H1 (cell line): ENCODE data around the gene WNT3A. TPM values are rescaled to one million over a fixed set of nuclear protein-coding genes. Genes with fewer than 3 reads are reported as not detected.

Experiments
- CEBPB ChIP-seq: IDR thresholded peaks from 2 replicates; pipeline ENCODE4 v1.6.1; 2012; ENCODE audit warnings: low read depth, low read length
- CHD1 ChIP-seq: IDR thresholded peaks from 2 replicates; pipeline ENCODE4 v1.6.1; 2012; ENCODE audit warnings: low read depth, low read length, improper control_type of control experiment
- HDAC2 ChIP-seq, 2 experiments: fragments of 300-600 bp in 1 of 2; sonication (generic) in 1 of 2; IDR thresholded peaks; 2 replicates each; pipeline ENCODE4 v1.6.1; 2011 to 2012; ENCODE audit warnings: low read depth in 2 of 2, low read length in 2 of 2, mild to moderate bottlenecking in 2 of 2, moderate library complexity in 2 of 2, borderline replicate concordance in 1 of 2, inconsistent platforms in 1 of 2
- SIN3A ChIP-seq, 2 experiments: IDR thresholded peaks in 1 of 2; conservative IDR thresholded peaks in 1 of 2; 2 replicates each; pipeline ENCODE4 v1.6.1; 2011 to 2012; ENCODE audit warnings: low read length in 2 of 2, improper control_type of control experiment in 1 of 2, low read depth in 1 of 2, mild to moderate bottlenecking in 1 of 2
- TBP ChIP-seq: IDR thresholded peaks from 2 replicates; pipeline ENCODE4 v1.6.1; 2011; ENCODE audit warnings: low read depth, low read length, improper control_type of control experiment
- polyA plus RNA-seq, 7 experiments: library from polyadenylated mRNA; depleted of rRNA in 3 of 7; stranded (reverse) in 5 of 7; unstranded in 2 of 7; fragments of >200 nt in 5 of 7; fragments of 200-250 nt in 2 of 7; gene quantifications; 1 replicate in 5 of 7; 2 replicates in 1 of 7; 4 replicates in 1 of 7; pipeline versions ENCODE4 v1.2.1 to v1.2.3, GENCODE V29; 2011 to 2013; ENCODE audit warnings: missing spikeins in 2 of 7, mixed read lengths in 2 of 7
- total RNA-seq: library from RNA; stranded (reverse); fragmentation: NEBNext Ultra II Directional; extraction: Animal tissue kit (Norgen Biotek cat#: 25700); gene quantifications from 2 replicates; pipeline ENCODE4 v1.2.1, GENCODE V29; 2021
- TF ChIP-seq, protein P1 (sequence below): IDR thresholded peaks from 2 replicates; pipeline ENCODE4 v1.6.1; 2011; ENCODE audit warnings: low read length, improper control_type of control experiment

The WNT3A gene
- total and polyA plus RNA-seq, 2 of the 8 experiments (the other 6 are each of a cell fraction or from before 2014, with no cell fraction given): 0.08 to 0.19 TPM

DNA sequence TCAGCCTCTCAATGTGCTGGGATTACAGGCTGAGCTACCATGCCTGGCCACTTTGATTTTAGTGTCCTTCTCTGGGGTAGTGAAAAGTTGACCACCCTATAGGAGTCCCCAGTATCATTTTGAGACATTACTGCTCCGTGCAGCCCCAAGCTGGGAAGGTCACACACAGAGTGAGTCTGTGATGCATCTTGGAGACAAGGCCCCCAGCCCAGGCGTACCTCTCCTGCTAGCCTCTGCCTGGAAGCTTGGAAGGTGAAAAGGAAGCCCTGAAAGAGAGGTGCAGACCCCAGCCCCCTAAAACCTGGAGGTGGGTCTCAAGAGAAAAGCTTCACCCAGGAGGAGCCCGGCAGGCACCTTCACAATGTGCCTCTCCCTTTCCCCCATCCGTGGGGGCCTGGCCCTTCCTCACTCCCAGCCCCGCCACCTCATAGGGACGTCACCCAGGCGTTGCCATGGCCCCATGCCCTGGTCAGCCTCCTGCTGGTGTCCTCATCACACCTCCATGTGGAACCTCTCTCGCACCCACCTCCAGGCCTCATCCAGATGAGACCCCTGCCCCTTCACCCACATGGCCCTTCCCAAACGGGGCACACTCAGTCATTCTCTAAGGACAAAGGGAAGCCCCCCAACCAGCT is 70.1 kb downstream of the WNT3A start (continued):
- TF ChIP-seq CHD1 (no peak), TBP (no peak), CEBPB (no peak), HDAC2 (IDR thresholded peaks at IDR 0.05; ENCODE audit: borderline replicate concordance in 1 of 2, low read depth in 2 of 2, low read length in 2 of 2) (no peak), SIN3A (conservative IDR thresholded peaks at IDR 0.05 in 1 of 2, IDR thresholded peaks at IDR 0.05 in 1 of 2; ENCODE audit: low read depth in 1 of 2, low read length in 2 of 2) (no peak)
- TF ChIP-seq, protein P1, sequence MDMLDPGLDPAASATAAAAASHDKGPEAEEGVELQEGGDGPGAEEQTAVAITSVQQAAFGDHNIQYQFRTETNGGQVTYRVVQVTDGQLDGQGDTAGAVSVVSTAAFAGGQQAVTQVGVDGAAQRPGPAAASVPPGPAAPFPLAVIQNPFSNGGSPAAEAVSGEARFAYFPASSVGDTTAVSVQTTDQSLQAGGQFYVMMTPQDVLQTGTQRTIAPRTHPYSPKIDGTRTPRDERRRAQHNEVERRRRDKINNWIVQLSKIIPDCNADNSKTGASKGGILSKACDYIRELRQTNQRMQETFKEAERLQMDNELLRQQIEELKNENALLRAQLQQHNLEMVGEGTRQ: no peak
